GM18520 (cell line): ENCODE measurements around the gene PNLIPRP1.

ENCODE experiments used
- ATAC-seq: cut with Tn5 transposase; IDR thresholded peaks from one replicate; pipeline ENCODE4 v1.9.1; 2021; ENCODE audit not compliant: unreplicated experiment

PNLIPRP1 gene

GRCh38 chr10:116590590-116591444, at the start of gene PNLIPRP1:
TSS of gene PNLIPRP1 (plus strand) at chr10:116590959. CDS start at chr10:116591130, 171 bp downstream.
- no peak for ATAC-seq

DNA sequence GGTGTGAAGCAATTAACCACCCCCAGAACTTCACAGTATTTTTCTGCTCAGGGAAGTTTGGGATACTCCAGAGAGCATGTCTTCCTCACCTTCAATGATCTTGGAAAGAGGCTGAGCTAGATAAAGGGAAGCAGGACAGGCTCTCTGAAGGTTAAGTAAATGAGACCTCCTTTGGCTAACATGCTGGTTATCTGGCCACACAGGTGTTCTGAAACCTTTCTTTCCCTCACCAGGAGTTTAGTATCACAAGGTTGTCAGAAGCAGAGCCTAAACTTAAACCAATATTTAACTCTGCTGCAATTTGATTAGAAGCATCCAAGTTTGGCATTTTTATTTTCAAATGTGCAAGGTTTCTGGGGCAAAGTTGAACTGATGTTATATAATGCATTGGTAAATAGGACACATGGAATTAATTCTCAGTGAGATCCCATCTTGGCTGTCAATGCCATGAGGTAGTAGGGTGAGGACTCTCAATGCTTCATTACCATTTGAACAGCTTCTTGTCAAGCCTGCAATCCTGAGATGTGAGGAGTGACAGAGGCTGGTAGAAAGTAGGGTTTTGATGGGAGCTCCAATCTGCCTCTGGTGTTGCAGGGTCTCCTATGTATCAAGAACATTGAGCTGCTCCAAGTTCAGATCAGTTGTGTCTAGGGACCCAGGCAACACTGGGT, 48.6 kb upstream of the PNLIPRP1 start:
- no peak for ATAC-seq

- no peak for ATAC-seq
These were observed 45.6 kb upstream of the PNLIPRP1 start for GRCh38 chr10:116545122-116545521.

DNA sequence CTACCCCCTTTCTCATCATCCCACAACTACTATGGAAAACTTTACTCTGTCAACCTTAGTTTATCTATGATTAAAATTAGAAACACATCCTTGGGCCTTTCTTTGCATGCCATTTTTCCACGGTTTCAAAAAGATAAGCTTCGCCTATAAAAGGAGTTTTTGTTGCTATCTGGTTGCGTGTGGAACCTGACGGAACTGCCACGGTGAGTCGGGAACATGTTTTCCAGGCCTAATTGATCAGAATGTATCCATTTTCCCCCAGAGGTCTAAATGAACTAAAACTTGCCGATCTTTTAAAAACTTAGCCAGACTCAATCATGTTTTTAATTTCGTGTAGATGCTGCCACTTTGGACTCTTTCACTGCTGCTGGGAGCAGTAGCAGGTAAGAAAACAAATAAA, 45.0 kb upstream of the PNLIPRP1 start, which contains the start of gene PNLIP:
Gene PNLIP (plus strand): TSS at position 176 of the 400 bp plus-strand sequence. CDS start 162 bp downstream, at position 338.
- no peak for ATAC-seq

- ATAC-seq: no peak
These were observed 42.5 kb upstream of the PNLIPRP1 start for GRCh38 chr10:116548301-116548700.

- no peak for ATAC-seq
These were observed 37.3 kb upstream of the PNLIPRP1 start for GRCh38 chr10:116553378-116553980.

DNA sequence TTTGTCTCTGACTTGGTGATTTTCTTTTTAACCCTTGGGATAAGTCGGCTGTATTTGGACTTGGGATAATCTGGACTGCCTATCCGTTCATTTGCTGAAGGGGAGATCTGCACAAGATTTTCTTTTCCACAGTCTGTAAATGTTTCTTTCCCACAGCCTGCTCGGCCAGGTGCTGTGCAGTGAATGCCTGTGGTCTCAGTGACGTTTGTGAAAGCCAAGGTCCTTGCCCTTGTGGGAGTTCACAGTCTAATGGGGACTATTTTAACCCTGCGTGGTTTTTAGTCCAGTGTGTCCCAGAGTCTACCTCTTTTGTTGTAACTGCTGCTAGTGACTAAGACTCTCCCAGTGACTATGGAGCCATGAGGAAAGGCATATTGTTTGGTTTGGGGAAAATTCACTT, 36.1 kb upstream of the PNLIPRP1 start:
- no peak for ATAC-seq

GRCh38 chr10:116555880-116556279, 34.9 kb upstream of the PNLIPRP1 start:
- no peak for ATAC-seq

DNA sequence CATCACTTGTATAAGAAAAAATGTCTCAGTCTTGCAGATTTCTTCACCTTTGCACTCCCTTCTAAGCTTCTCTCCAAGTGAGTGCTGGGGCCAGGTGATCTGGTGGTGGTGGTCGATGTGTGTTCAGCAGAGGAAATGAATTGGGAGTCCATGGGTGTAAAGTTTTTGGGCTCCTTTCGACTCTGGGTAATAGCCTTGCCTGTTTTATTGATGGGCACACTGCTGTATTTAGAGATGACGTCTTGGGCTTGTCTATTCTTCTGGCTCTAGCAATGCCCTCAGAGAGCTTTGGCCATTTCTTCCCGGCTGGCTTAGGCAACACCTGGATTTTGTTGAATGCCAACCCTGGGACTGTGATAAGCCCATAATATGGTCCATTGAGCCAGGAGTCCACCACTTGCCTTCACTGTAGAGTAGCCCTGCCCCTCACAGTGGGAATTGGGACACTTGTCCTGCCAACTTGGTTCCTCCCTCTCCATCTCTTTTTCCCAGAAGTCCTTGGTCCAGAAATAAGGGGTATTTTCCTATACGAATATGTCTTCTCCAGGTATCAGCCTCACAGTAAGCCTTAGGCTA, 33.4 kb upstream of the PNLIPRP1 start:
- ATAC-seq: no peak

DNA sequence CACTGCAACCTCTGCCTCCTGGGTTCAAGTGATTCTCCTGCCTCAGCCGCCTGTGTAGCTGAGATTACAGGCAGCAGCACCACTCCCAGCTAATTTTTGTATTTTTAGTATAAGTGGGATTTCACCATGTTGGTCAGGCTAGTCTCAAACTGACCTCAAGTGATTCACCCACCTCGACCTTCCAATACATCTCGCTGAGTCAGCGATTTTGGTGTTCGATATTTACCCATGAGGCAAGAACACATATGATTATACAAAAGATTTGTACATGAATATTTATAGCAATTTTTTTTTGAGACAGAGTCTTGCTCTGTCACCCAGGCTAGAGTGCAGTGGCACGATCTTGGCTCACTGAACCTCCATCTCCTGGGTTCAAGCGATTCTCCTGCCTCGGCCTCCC, 25.2 kb upstream of the PNLIPRP1 start:
- ATAC-seq: no peak

- ATAC-seq: no peak
These were observed 23.8 kb upstream of the PNLIPRP1 start for GRCh38 chr10:116566932-116567331.

GRCh38 chr10:116567335-116567734, 23.4 kb upstream of the PNLIPRP1 start:
- no peak for ATAC-seq

GRCh38 chr10:116574797-116575196, 16.0 kb upstream of the PNLIPRP1 start:
- no peak for ATAC-seq

- ATAC-seq: no peak
These were observed 2.7 kb upstream of the PNLIPRP1 start for GRCh38 chr10:116587878-116588591.

DNA sequence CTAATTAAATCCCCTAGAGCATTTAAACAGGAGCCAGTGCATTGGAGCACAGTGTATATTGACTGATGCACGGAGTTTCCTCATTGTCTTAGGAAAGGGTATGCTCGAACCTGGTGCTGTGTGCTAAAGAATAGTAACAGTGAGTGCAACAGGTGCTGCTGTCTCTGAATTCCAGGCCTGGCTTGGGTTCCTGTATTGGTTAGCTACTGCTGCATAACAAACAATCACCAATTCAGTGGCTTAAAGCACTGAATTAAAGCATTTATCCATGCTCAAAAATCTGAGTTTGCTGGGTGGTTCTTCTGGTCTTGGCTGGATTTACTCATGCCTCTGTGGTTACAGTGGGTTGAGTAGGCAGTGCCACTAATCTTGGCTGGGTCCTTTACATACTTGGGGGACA, 1.8 kb upstream of the PNLIPRP1 start:
- no peak for ATAC-seq

DNA sequence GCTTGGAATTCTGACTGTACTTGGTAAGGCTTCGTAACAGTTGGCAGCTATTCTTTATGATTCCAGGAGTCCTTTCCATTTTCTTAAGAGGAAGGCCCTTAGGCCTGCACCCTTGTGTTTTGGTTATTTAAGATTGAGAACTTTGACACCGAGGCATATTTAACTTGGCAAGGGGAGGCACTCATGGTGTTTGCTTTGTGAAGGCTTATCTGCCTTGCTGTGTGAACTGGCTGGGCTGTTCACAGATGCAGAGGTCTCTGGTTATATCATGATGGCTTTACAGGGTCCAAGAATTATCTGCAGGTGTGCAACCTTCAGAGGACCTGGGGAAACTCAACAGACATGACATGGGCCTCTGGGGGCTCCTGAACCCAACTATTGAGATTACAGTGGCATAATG, 833 bp upstream of the PNLIPRP1 start:
- ATAC-seq: no peak

DNA sequence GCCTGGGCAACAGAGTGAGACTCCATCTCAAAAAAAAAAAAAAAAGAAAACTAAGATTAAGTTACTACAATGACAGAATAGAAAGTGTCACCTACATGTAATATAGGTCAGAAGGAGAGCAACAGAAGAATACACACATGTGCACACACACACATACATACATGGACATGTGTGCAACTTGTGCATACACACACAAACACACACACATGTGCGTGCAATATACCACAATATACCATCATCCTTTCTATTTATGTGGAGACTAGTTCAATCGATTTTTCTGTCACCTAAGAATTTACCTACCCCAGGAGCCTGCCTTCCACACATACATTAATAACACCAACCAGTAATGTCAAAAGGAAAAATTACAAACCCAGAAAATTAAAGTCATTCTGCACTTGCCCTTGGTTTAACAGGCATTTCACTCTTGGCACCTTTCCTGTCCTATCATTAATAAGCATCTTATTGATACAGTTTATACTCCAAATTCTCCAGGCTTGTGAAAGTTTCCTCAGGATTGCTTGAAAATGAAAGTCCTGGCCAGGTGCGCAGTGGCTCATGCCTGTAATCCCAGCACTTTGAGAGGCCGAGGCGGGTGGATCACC, 2.5 kb downstream of the PNLIPRP1 start:
- ATAC-seq: no peak

DNA sequence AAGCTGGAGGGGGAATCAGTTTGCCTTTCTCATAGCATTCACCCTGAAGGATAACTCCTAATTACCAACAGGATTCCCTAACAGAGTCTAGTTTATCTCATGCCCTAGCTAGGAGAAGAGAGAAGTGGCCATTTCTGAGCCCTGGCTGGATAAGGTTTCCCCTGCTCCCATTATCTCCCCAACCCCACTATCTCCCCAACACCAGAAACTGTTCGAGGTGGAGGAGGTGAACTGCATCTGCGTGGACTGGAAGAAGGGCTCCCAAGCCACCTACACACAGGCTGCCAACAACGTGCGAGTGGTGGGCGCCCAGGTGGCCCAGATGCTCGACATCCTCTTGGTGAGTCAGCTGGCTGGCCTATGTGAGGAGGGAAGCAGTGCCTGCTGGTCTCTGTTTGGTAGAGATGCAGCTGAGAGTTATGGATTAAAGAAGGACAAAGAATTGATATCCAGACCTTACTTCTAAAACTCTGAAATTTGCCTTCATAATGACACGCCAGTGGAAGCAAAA, 3.8 kb downstream of the PNLIPRP1 start:
- ATAC-seq: no peak

DNA sequence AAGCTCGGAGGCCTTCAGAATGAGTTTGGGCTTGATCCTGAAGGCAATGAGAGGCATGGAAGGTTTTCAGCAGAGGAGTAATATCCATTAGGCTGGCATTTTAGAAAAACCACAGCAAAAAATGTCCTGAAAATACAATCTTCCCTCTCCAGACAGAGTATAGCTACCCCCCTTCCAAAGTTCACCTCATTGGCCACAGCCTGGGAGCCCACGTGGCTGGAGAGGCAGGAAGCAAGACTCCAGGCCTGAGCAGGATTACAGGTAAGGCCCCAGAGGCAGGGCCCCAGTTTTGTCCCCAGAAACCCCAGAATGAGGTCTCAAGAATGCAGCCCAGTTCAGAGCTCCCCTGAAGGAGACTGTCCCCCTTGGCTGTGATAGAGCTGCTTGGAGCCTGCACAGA, 5.3 kb downstream of the PNLIPRP1 start:
- no peak for ATAC-seq

DNA sequence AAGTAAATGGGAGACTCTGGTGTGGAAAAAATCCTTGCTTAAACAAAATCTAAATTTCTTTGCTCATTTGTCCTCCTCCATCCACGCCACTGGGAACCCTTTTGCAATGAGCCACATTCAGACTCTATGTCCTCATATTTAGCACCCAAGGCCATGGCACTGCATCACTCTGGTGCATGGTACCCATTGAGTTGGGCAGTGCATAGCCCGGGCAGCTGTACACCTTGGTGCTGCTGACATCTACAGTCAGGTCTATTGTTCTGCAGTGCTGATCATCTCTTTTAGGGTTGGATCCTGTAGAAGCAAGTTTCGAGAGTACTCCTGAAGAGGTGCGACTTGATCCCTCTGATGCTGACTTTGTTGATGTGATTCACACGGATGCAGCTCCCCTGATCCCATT, 6.8 kb downstream of the PNLIPRP1 start:
- ATAC-seq: no peak
